GM21717 (cell line): ENCODE data around the gene PAFAH2.

Experiments used
- ATAC-seq: cut with Tn5 transposase; IDR thresholded peaks from one replicate; pipeline ENCODE4 v1.9.1; 2021; ENCODE audit warnings: mild to moderate bottlenecking, moderate library complexity; ENCODE audit not compliant: unreplicated experiment

Gene PAFAH2

DNA sequence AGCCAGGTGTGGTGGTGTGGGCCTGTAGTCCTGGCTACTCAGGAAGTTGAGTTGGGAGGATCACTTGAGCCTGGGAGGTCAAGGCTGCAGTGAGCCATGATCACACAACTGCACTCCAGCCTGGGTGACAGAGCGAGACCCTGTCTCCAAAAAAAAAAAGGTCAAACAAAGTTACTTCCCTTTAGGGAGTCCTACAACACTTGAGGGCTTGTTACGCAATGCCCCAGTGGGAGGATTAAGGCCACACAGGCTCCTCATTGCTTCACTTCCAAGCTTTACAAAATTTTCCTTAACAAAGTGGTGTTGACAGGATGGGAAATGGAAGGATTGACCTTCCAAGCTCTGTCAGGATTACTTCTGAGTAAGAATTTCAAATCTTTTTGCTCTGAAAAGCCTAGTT is 17.5 kb upstream of the PAFAH2 start:
- ATAC-seq: no peak

DNA sequence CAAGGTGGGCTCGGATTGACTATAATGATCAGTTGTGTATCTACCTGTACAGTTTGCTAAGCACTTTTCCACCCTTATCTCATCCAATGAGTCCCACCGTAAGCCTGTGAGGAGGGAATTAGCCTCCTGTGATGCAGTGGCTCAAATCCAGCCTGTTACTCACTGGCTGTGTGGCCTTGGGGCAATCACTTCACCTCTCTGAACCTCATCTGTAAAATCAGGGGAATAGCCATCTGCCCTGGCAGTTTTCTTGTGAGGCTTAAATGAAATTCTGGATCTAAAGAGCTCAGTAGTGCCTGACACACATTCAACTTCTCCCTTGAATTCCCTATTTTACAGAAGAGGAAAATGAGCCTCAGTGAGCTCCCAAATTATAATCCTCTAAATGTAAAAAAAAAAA is 16.3 kb upstream of the PAFAH2 start:
- no peak for ATAC-seq

DNA sequence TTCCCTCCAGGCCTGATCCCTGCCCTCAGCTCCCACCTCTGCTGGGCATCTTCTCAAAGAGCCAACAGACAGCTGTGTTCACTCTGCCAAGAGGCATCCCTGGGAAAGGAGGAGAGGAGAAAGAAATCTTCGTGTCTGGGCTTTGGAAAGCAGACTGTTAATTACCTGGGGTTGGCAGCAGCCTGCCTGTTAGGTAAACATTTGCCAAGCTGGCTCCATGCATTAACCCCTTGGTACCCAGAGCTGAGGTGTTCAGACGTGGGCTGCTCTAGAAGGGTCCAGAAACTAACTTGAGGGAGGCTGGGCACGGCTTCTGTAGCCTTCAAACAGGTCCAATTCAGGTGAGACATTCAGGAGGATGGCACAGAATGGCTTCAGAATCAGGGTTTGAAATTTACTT is 15.0 kb upstream of the PAFAH2 start:
- no peak for ATAC-seq

DNA sequence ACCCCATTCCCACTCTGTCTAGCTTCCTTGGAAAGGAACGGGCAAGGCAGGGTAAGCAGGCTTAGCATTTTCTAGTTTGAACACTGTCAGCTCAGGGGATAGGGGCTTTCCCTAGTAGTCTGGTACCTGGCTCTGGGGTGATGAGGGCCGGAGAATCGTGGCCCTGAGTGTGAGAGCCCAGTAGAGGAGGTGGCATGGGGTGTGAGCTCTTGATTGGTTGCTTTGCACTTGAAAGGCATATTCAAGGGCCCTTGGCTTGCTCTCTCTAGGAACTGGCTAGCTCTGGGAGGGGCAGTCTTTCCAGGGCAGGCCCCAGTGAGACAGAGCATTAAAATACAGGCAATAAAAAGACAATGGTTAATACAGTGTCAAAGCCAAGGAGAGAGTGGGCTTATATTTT is 13.0 kb upstream of the PAFAH2 start:
- ATAC-seq: no peak

DNA sequence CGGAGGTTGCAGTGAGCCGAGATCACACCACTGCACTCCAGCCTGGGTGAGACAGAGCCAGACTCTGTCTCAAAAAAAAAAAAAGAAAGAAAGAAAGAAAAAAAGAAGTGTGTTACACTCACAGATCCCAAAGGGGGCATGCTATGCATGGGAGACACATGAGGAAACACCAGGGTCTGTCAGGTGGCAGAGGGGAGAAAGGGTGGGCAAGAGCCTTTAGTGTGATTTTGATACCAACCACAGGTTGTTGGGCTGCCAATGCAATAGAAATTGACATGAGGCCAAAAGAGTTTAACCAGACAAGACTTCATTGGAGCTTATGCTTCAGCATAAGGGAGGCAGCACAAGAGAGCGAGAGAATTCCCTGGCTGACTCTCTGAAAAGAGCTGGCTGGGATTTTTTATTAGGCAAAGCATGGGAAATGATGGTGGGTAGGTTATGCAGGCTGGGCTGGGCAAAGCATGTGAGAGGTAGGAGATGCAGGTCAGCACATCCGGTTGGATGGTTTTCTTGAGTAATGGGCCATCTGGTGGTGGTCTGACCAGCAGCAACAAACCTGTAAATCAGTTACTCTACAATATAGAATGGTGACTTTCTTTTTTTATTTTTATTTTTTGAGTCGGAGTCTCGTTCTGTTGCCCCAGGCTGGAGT is 12.1 kb upstream of the PAFAH2 start:
- no peak for ATAC-seq

DNA sequence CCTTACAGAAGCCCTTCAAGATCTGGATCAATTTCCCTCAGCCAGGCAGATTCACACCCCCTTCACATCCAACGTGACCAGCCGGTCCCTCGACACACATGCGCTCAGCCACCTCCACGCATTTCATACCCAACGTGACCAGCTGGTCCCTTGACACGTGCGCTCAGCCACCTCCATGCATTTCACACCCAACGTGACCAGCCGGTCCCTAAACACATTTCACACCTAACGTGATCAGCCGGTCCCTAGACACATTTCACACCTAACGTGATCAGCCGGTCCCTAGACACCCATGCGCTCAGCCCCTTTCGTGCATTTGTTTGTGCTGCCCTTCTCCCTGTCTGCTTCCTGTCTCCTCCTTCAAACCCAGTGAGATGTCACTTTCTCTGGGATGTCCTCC is 8.8 kb upstream of the PAFAH2 start:
- ATAC-seq: no peak

DNA sequence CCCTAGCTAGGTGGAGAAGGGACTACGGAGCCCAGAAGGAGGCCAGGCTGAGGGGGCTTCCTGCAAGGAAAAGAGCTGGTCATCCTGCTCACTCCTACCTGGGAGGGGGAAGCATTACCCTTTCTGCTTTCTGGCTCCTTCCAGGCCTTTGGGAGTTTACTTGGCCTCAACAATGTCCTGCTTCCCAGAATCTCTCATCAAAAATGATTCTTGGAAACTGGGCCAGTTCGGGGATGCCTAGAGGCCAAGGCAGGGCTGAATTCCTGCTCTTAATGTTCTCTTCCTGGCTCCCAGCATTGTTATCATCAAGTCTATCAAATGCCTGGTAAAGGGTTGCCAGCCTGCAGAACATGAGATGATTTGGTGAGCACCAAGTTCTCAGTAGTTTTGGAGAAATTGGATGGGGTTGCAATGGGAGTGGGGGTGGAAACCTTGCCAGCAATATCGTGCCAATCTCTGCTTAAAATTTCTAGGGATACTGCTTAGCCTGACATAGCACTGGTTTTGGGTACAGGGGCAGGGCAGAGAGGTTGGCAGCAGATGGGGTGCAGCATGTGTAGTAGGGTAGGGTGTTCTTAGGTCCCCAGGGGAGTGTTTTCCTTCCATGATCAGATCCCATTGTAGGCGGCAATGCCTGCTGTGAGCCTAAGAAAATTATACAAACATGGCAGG is 7.7 kb upstream of the PAFAH2 start:
- no peak for ATAC-seq

DNA sequence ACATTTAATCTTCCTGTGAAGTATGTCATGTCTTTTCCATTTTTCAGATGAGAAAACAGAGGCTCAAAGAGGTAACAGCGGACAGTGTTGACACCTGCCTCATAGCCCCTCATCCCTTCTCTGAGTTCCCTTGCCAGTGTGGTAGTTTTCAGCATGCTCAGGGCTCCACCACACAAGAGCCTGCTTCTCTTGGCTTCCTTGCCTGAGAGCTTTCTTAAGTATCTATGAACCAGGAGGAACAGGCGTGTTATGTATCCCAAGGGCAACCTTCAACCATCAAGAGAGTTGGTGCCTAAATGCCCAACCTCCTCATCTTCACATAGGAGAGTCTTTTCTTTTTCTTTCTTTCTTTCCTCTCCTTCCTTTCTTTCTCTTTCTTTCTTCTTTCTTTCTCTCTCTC is 5.9 kb upstream of the PAFAH2 start:
- no peak for ATAC-seq

DNA sequence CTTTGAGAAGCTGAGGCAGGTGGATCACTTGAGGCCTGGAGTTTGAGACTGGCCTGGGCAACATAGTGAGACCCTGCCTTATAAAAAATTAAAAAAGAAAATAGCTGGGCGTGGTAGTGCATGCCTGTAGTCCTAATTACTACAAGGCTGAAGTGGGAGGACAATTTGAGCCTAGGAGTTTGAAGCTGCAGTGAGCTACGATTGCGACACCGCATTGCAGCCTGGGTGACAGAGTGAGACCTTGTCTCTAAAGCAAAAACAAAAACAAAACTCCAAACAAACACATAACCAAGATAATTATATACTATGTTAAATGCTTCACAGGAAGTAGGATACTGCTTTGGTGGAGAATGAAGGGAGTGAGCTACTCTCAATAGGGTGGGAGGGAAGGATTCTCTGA is 5.4 kb upstream of the PAFAH2 start:
- no peak for ATAC-seq

DNA sequence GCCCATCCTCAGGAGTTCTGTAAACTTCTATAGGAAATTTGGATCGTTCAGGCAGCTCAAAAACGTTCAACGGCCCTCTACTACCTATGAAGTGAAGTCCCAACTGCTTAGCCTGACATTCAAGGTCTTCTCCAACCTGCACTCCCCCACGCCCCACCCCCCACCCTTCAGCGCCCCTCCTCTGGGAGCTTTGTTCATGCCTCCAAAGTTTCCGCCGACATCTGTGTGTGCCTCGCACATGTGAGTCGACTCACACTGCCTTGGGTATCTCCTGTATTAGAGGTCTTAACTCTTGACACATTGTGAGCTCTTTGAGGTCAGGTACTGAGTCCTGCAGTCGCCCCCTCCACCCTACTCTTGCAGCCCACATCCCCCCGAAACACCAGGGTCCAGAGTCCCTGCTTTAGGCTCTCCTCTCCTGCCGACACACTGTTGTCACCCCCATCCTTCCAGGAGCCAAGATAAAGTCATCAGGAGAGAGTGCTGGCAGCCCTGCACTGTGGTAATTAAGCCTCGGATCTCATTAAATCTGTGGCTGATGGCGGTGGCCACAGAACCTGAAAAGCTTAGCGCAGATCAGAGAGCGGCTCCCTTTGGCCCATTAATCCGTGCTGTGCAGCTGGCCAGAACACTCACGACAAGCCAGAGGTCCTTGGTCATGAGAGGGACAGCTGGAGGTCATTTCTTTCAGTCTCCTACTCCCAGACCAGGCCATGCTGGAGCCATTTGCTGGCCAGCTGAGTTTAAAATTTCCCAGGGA is 1.4 kb upstream of the PAFAH2 start:
- no peak for ATAC-seq

DNA sequence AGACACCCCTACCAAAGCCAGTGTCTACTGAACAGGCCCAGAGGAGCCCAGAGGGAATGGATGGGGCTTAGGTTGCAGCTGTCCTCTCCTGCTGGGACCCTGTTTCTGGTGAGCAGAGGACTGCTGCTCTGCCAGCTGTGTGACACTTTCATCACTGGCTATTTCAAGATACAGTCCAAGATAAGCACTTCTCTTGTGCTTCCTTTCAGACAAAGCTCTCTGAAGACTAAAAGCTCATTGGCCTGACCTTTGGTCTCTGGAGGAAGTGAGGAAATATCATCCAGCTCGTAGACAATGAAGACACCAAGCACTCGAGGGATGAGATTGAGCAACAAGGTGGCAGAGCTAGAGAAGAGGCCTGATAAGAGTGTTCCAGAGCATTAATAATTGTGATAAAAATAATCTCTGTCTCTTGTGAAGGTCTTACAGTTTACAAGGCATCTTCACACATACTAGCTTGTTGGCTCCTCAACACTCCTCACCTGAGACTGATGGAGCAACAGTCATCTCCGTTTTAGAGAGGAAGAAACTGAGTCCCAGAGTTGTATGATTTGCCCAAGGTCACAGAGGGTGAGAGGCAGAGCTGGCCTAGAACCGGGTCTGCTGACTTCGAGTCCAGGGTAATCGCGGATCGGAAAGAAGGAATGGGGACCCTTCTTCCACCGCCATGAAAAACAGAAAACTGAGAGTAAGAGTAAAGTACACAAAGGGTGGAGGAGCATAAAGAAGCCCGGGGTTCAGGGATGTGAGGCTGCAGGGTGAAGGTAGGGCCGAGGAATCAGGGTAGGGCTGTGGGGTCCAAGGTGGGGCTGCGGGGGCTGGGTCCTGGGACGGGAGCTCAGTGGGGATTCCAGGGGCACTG is 666 bp downstream of the PAFAH2 start:
- no peak for ATAC-seq

DNA sequence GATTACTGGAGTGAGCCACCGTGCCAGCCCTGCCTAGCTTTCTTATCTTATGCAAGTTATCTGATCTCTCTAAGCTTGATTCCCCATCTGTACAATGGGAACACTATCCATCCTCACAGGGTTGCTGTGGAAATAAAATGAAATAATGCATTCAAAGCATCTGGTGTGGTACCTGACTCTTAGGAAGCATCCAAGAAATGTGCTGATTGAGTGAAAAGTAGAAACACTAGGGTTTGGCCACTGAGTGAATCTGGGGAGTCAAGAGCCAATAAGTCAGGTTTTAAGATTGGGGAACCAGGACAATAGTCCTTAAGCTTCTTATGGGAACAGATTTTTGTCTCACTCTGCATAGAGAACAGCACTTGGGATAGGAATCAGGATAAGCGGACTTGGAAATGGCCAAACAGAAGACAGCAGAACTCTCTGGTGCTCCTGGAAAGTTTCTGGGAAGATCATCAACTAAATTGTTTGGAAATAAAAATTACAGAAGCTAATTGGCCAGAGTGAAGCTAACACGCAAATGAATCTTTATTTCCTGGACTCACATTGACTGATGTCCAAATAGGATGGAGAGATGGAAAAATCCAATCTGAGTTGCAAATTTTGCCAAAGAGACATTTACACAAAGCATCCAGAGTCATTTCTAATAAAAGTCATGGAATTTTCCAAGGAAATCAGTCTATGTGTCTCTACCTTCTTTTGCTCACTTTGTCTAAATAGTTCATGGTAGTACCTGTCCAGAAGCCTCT is 3.3 kb downstream of the PAFAH2 start:
- no peak for ATAC-seq

DNA sequence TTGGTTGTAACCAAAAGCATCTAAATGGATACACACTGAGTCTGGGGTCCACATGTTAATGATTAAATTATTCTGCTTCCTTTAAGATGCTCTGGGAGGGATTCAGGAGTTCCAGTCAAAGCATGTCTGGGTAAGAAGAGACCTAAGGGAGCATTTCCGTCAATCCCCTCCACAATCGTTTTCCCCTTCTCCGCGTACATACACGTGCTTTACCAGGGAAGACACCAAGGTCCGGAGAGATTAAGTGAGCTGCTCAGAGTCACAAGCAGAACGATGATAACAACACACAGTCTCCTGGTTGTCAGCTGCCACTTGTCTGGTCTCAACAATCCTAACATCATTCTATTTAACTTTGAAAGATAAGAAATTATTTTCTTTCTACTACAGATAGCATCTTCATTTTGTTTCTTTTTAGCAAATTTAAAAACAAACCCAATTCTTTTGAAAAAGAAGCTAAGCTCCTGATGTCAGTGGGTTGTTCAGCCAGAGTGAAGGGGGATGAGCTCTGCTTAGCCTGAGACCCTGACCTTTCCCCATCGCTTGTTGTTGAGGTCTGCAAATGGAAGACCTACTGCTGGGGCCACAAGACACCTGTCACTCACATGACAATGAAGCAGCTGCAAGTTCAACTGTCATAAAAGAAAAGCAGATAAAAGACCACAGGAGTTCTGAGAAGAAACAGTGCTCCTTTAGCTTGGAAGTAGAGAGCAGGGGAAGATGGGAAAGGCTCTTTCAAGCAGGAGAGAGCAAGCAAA is 4.5 kb downstream of the PAFAH2 start:
- ATAC-seq: no peak

DNA sequence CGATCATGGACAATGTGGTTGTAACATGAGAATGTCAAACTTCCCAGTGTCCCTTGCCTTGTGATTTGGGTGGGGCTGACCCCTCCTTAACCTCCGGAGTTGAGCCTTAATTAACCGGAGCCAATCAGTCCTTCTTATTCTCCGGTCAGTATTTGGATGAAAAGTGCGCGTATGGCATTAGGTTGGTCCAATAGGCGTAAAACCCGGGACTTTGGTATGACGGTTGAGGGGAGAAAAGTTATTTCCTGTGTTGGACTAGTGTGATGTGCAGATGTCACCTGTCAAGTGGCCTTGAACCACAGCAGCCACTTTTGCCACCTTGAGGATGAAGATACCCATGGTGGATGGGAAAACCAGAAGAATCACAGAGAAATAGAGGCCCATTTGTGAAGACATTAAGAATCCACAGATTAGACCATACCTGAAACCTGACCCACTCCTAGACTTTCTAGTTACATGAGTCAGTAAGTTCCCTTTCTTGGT is 5.1 kb downstream of the PAFAH2 start:
- no peak for ATAC-seq

DNA sequence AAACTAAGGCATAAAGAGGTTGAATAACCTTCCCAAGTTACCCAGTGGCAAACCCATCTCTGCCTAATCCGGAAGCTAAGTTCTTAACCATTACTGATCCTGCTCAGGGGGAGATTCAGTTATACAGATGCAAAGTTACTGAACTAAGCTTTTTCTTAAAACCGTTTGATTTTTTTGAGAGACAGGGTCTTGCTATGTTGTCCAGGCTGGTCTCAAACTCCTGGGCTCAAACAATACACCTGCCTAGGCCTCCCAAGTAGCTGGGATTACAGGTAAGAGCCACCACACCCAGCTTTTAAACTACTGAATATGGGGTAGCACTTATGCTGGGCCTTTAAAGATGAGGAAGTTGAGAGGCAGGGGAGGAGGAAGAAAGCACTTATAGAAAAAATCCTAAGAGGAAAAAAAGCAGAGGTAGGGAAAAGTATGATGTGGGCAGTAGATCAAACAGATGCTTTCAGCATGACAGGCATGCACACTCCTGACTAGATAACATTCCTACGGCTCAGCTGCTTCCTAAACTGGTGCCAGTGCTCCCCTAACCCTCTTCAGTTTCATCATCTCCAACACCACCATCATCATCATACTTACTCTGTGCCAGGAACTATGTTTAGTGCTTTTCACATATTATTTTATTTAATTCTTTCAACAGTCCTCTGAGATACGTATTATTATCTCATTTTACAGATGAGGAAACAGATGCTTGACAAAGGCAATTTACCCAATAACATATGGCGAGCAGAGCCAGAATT is 5.8 kb downstream of the PAFAH2 start:
- ATAC-seq: no peak

DNA sequence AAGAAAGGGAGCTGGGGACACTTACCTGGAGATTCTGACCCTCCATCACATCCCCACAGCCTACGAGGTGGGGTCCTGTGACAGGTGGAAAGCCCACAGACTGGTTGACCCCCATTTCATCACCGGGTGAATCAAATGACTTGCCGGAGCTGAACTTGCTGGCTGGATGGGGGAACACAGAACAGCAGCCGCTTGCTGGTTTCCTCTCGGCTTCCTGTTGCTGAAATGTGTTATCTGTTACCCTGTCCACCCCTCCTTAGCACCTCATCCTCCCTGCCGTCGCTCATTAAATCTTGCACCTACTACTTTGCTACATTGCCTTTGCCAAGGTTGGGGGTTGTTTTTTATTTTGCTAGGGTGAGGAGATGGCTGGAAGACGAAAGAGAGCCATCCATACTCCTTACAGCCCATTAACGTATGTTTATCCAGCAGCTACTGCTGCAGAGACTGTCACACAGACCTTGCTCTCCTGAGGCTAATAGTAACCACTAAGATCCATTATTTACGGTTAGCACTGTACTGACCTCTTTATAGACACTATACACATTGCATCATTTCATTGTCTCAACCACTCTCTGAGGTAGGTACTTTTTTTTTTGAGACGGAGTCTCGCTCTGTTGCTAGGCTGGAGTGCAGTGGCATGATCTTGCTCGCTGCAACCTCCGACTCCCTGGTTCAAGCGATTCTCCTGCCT is 7.0 kb downstream of the PAFAH2 start:
- no peak for ATAC-seq

DNA sequence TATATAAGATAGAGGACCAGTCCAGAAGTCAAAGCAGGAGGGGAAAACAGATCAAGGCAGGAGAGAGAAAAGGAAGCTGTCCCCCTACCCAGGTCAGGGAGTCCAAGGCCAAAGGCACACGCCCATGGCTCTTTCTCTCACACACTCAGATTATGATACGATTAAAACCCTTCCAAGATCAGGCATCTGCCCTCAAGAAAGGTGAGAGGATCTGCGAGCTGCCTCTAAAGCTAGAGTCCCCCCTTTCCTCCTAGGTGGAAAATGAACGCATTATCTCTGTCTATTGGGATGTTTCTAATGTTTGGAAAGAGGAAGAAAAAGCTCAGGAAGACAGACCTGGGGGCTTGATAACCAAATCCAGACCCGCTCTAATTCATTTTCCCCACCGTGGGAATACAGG is 7.6 kb downstream of the PAFAH2 start:
- no peak for ATAC-seq

DNA sequence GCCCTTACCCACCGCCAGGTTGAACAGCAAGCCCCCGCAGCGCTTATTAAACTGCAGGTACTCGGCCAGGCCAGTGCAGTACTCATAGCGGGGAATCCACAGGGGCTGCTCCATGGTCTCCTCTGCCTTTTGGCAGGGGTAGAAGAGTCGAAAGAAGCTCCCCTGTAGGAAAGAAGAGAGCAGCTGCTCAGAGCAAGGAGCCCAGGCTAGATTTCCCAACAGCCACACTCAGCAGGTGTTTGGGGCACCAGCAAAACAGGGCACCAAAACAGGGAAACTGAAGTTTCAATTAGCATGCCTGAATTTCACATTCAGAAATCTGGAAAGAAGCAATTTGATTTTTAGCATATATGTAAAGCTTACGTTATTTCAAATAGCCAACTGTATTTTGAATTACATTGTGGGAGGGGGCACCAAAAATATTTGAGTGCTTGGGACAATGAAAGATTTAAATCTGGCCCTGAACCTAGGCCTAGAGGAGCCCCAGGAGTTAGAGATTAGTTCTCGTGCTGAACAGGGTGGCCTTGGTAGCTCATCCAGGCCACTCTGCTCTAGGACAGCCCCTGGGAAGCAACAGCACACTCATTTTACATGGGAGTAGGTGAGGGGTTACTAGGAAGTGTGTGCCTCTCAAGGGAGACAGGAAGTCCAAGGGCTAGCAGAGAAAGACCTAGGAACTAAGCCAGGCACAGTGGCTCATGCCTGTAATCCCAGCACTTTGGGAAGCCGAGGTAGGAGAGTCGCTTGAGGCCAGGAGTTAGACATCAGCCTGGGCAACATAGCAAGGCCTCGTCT is 8.2 kb downstream of the PAFAH2 start:
- ATAC-seq: no peak
